Measurements from ENCODE around the gene PDE6A.

GRCh38 chr5:149898811-149899210 is 45.8 kb downstream of the PDE6A start:
- TF ChIP-seq ZNF626 (tag by site-specific recombination; IDR thresholded peaks at IDR 0.05) (no peak), CTCF (tag by site-specific recombination; IDR thresholded peaks at IDR 0.05) (no peak), TCF7L2 (IDR thresholded peaks at IDR 0.05; ENCODE audit: borderline replicate concordance, low read depth, low read length) (no peak), ZNF274 (IDR thresholded peaks at IDR 0.05; ENCODE audit: low read length) (no peak), ZNF274 (tag by site-specific recombination; IDR thresholded peaks at IDR 0.05; ENCODE audit: borderline replicate concordance) (no peak), HOXA7 (CRISPR knock-in tag; IDR thresholded peaks at IDR 0.05; ENCODE audit: borderline replicate concordance) (no peak)

All from HEK293 (cell line).